Activated CD4-positive, alpha-beta T cell treated with anti-CD3 and anti-CD28 coated beads for 48 hours (primary cell): ENCODE results near the gene ITK.

Source experiments
- DNase-seq: peaks from one replicate; pipeline ENCODE4 v3.0.0-alpha.2; 2020

The ITK gene

DNA sequence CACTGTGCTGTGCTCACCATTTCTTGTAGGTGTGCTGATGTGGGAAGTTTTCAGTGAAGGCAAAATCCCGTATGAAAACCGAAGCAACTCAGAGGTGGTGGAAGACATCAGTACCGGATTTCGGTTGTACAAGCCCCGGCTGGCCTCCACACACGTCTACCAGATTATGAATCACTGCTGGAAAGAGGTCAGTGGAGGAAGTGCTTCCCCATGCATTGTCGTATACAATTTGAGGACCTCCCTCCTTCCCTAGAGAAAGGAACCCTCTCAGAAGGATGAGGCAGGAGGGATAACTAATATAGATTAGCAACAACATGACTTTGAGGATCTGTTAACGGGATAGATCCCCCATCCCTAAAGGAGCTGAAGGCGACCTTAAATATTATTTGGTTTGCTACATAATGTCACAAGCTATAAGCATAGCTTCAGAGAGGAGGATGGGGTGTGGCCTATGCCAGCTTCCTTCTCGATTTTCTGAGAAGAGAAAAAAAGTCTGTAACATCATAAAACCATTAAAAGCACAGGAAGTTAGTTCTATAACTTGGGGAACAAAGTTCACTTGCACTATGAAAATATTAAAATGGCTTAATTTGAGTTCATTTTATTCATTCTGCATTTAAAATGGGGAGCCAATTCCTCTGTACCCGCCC lies 68.3 kb downstream of the ITK start:
- peak; percentile 39 for DNase-seq

DNA sequence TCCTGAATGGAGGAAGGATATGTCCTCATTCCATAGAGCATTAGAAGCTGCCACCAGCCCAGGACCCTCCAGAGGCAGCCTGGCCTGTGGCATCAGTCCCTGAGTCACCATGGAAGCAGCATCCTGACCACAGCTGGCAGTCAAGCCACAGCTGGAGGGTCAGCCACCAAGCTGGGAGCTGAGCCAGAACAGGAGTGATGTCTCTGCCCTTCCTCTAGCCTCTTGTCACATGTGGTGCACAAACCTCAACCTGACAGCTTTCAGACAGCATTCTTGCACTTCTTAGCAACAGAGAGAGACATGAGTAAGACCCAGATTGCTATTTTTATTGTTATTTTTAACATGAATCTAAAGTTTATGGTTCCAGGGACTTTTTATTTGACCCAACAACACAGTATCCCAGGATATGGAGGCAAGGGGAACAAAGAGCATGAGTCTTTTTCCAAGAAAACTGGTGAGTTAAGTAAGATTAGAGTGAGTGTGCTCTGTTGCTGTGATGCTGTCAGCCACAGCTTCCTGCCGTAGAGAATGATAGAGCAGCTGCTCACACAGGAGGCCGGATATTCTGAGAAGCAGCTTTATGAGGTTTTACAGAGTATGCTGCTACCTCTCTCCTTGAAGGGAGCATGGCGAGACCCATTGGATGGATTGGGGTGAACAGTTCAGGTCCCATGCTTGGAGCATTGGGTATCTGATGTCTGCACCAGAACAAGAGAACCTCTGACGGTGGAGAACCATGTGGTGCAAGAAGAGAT lies 72.2 kb downstream of the ITK start:
- DNase-seq: peak; percentile 62

DNA sequence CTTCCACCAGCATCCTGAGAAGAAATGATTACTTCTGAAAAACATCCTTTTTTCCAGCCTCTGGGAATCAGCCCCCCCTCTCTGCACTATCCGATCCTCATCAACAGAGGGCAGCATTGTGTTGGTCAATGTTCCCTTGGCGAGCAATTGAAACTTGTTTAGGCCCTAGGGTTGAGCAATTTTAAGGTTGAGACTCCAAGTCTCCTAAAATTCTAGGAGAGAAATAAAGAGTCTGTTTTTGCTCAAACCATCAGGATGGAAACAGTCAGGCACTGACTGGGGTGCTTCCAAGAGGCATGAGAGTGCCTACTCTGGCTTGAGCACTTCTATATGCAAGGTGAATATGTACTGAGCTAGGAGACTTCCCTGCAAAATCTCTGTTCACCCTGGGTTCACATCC lies 72.9 kb downstream of the ITK start:
- DNase-seq: peak; percentile 43

DNA sequence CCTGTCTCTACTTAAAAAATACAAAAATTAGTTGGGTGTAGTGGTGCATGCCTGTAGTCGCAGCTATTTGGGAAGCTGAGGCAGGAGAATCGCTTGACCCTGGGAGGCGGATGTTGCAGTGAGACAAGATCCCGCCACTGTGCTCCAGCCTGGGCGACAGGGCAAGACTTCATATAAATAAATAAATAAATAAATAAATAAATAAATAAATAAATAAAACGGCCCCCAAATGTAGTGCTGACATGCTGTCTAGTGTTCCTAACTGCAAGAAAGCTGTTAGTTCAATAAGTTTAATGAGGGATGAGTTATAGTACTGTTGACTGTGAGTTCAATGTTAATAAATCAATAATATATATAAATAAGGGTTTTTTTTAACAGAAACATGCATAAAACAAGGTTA lies 77.8 kb downstream of the ITK start:
- DNase-seq: no peak

DNA sequence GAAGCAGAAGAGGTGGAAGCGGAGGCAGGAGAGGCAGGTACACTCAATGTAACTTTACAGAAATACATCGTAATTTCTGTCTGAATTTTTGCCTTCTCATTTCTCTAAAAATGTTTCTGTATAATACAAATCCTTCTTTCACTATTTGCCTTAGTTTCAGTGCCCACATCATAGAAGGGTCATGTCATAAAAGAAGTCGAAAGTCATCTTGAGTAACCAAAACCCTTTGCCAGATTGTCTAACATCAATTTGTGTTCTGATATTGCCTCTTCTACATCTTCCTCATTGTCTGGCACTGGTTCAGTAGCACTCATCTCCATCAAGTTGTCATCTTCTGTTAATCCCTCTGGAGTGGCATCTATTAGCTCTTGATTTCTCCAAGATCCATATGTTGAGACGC lies 79.1 kb downstream of the ITK start:
- DNase-seq: no peak

DNA sequence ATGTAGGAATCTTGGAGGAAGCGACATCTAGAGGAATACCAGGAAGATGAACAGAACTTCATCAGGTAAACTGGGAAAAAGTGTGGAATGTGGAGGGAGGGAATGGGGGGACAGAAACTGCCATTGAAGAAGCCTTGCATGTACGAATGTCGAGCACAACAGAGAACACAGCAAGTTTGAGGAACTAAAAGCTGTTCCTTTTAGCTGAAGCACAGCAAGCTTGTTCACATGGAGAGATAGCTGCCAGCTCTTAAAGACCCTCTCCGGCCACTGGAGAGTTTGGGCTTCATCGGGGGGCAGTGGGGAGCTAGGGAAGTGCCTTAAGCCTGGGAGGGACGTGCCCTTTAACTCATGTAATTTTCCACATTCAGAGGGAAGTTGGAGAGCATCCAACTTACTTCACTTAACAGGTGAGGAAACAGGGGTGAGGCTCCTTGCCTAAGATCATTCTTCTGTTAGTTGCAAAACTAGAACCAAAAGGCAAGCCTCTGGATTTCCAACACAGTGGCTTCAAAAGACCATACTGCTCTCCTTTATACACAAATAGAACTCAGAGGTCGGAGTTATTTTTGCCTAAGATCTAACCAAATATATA lies 83.0 kb downstream of the ITK start:
- no peak for DNase-seq

DNA sequence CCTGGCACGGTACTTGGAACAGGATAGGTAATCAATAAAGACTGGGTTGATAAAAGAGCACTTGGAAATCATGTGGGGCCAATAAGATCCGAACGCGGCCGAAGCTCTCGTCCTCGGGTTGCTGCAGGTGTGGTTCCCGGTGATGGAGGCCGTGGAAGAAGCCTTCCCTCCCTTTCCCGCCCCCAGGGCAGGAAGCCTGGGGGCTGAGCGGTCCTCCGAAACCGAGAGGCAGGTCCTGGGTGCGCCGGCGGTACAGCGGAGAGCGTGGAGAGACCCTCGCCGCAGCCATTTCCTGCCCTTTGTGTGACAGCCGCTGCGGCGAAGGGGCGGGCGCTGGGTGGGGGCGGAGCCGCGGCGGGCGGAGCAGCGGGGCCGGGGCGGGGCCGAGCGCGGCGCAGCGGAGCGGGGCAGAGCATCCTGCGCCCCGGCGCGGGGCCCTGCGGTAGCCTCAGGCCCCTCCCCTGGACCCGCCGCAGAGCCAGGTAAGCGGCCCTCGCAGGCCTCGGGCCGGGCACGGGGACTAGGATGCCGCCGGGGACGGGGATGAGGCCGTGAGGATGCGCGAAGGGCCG lies 85.2 kb downstream of the ITK start, which contains the start of gene CYFIP2:
Gene CYFIP2, plus strand, starts transcription at position 410 of the 572 bp plus-strand sequence. CDS start 19,239 bp downstream, outside the sequence.
- DNase-seq: peak; percentile 85

DNA sequence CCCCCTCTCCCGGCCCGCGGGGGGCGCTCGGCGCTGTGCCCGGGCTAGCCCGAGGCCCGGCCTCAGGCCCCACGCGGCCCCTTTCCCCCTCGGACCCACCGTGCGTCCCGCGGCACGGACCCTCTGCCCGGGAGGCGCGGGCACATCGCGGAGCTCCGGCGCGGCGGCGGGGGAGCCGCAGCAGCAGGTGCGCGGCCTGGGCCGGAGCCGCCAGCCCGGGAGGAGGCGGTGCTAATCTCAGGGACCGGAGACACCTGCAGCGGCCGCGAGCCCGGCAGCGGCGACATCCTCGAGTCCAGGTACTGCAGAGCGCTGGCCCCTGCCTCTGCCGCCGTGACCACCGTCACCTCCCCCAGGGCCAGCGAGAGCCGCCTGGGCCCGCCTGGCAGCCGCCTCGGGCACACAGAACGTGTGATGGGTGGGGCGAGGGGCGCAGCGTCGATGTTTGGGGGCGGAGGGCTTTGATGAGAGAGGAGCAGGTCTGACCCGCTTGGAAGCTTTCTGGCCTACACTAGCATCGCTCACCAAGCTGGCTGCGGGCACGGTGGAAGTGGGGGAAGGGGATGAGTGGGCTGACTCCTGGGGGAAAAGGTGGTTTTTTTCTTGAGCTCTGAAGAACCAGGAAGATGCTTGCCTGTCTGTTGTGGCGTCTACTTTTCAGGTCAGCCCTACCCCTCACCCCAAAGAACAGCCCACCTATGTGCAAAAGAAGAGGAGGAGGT lies 85.8 kb downstream of the ITK start:
- peak; percentile 70 for DNase-seq

DNA sequence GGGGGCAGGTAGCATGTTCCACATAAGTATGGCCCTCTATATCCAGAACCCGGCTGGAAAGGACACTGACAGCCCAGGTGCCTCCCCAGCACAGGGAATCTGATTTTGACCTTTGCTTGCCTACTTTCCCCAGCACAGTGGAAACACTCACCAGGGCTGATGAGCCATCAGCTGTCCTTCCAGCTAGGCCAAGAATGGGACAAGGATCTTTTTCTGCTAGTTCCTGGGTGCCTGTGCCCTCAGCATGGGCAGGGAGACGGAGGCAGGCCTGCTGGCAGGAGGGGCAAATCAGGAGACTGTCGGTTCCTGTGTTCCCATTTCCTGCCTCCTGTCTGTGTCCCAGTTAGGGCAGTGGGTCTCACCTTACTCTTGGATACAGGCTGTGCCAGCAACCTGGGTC lies 86.4 kb downstream of the ITK start:
- DNase-seq: no peak

DNA sequence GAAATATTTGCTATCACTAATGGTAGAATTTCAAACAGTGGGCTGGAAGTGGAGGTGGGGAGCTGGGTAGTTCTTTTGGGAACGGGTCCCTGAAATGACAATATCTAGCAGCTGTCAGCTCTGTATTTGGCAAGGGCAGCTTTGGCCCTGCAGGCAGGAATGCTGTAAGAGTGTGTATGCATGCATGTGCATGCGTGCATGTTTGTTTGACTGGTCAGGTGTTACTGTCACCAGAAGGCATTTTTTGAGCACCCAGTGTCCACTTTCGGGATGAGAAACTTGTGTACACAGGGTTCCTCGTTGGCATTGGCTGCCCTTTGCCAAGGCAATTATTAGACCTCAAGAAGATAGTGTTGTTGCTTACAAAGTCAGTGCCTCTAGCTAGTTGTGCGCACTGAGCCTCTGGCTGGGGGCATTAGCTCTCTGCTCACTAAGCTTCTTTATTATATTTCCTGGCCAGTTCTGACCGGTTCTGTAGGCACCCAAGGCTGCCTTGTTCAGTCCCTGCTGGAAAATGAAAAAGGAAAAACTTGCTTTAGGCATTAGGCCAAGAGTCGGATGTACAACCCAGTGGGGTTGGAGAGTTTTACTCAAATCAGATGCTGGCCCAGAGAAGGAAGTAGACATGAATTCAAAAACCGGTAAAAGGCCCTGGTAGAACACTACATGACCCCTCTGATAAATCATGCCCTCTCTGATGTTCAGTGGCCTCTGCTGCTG lies 87.3 kb downstream of the ITK start:
- DNase-seq: no peak

DNA sequence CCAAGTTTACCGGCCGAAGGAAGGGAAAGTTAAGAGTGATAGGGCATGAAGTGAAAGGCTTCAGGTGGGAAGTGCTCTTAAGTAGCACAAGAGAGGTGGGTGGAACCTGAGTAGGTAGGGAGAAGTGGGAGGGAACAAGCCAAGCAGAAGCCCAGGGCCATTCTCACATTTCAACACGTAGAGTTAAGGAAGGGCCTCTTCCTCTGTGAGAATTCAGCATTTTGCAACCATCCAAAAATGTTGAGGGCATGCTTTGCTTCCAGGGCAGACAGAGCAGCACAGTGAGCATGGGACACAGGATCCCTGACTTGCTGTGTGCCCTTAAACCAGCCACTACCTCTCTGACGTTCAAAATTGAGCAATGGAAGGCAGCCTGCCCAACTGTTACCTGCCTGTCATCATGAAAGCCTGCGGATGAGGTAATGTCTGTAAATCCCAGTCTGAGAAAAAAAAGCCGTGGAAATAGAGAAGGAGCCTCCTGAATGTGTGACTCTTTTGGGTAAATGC lies 88.6 kb downstream of the ITK start:
- no peak for DNase-seq

DNA sequence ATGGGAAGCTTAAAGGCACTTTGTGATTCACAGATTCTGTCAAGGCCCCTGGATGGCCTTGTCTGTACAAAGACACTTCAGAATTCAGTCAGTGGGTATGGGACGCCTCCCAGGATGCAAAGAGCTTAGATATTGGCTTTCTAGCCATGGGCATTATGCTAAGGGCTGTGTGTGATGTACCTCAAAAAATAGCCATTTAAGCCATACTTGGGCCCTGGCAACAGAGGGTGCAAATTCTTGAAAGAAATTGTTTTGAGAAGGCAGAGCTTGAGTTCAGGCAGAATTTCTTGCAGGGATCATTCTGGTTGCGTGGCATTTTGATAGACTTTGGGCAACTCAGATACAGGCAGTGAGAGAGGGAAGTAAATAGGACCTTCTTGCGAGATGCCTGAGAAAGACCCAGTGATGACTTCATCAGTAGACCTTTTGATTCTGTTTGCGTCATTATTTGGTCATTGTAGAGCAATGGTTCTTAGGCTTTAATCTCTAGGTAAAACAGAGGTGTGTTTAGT lies 89.2 kb downstream of the ITK start:
- peak; percentile 57 for DNase-seq

DNA sequence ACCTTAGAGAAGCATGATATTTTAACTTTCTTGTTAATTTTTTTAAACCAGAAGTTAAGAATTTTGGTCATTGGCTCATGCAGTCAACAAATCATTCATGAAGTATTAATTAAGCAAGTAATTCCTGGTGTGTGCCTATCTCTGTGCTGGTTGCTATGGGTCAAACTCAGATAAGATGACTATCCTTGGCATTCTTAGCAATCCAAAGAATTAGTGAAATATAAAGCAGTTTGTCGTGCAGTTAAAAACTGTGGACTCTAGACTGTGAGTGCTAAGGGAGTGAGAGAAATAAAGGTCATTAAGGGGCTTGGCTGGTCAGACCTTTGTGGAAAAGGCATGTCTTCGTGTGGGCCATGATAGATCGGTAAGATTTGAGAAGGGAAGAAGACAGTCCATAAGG lies 90.1 kb downstream of the ITK start:
- no peak for DNase-seq

DNA sequence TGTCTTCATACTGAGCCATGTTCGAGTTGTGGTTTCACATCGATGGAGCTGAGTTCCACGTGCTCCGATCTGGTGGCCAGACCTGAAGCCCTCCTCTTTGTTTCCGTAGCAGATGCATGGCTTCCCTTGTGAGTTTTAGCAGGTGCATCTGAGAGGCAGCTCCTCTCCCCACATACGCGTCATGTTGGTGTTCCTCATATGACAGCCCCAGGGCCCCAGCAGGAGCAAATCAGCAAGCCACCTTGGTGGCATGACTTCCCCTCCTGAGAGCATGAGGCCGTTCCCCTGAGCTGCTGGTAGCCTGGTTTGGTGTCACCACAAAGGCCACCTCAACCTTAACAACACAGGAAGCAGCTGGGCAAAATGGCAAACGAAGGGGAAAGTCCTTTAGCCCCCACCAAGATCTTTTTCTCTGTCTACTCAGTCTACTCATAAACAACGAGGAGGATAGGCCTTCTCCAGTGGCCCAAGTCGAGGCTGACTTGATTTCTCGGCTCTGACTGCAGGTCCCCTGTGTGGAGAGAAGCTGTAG lies 91.2 kb downstream of the ITK start:
- DNase-seq: peak; percentile 91

DNA sequence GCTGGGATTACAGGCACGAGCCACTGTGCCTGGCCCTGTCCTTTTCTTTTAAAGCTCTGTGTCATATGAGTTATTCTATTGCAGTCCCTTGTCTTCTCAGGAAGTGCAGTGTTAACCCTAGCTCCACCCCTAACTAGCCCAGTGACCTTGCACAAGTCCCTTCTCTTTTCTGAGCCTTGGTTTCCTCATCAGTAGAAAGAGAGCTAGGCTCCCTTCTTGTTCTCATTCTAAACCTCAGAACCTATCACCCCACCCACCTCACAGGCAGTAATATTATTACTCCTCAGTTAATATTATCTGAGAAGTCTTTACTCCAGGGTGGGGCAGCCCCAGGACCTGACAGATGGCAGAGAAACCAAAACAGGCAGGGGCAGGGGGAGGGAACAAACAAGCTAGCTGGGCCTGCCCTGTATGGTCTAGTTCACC lies 92.5 kb downstream of the ITK start:
- DNase-seq: peak; percentile 48

DNA sequence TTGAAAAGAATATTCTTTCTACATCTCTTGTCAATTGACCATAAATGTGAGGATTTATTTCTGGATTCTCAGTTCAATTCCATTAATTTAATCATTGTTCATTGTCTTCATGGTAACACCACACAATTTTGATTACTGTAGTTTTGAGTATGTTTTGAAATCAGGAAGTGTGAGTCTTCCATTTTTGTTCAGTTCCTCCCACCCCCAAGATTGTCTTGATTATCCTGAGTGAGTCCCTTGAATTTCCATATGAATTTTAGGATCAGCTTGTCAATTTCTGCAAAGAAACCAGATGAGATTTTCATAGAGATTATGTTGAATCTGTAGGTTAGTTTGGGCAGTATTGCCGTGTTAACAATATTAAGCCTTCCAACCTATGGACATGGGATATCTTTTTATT lies 94.8 kb downstream of the ITK start:
- no peak for DNase-seq

DNA sequence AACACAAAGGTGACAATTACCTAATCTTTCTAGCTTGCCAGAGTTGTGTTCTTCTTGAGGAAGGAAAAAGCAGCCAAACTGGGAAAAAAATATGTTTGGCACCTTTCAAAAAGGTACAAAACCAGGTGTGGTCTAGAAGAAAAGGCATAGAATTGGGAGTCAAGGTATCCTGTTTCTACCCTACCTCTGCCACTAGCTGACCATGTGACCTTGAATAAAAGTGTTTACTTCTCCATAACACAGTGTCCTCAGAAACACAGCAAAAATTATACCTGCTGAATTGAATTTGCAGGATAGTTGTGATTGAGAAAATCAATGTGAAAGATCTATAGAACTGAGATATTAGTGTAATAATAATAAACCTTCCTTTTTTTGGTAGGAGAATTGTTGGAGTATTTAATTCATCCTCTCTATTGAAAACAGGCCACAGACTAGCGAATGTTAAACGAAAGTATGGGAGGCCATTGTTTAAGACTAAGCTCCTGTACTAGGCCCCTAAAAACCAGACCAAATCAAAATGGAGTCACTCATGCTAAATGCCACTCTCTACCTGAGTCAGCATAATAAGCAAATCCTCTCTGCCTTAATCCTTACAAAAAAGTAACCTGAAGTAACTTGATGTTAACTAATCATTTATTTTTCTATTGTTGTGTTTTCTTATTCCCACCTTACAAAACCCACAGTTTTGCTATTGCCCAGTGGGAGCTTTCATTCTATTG lies 97.8 kb downstream of the ITK start:
- no peak for DNase-seq

DNA sequence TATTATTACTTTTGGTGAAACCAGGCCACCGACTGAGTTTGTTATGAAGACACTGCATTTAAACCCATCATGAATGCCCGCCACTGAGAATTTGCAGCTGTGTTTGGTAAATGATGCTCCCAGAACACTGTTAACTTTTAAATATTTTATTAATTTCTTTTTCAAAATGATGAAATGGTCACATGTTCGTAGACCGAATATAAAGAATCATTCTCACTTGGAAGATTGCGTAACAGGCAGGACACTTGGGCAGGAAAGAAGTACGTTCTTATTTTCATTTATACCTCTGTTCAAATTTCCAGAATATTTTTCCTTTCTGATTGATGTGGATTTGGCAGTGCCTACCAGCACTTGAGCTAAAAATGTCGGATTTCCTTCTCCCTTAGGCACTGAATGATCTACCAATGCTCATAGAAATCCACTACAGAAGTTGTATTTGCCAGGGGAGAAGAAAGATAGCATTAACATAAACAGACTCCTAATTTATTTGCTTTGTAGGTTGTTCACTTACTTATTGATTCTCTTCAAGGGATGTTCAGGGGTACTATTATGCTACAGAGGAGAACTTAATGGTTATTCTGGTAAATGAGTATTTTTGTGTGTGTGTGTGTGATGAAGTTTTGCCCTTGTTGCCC lies 99.1 kb downstream of the ITK start:
- no peak for DNase-seq

DNA sequence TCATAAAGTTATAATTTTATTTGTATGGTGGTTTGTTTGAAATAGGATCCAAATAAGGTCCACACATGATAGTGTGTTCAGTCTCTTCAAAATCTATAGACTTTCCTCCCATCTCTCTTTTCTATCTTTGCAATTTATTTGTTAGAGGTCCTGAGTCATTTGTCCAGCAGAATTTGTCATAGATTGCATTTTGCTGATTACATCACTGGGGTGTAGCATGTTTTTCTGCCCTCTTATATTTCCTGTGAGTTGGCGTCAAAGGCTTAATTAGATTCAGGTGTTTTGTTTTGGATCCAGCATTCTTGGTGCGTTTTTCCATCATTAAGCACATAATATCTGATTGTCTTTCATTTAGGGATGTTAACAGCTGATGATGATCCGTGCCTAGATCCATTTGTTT lies 100.3 kb downstream of the ITK start:
- DNase-seq: no peak

DNA sequence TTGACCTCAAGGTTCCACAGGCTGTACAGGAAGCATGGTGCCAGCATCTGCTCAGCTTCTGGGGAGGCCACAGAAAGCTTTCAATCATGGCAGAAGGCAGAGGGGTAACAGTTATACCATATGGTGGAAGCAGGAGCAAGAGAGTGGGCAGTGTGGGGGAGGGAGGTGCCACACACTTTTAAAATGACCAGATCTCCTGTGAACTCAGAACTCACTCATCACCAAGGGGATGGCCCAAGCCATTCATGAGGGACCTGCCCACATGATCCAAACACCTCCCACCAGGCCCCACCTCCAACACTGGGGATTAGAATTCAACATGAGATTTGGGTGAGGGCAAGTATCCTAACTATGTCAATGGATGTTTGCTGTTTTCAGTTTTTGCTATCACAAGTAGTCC lies 101.5 kb downstream of the ITK start:
- no peak for DNase-seq

DNA sequence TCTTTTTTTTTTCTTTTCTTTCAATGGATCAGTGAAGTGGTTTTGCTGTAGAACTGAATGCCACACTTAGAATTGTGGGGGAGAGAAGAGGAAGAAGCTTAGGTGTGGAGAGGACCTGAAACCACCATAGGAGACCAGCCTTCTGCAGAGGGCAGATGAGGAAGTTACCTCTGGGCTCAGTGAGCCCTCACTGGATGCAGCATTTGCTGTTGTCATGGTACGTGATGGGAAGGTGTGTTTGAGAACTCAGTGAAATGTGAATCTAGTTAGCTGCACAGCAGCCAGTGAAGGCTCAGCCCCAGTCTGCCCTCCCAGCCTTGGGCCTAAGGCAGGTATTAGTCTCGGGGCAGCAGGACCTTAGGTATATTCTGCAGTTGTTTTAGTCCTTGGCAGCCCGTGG lies 102.8 kb downstream of the ITK start:
- no peak for DNase-seq
